Gastroesophageal sphincter (tissue), 3 donors: ENCODE results near the gene KRT35.

Source experiments
- CTCF ChIP-seq, 4 experiments: fragments of 200-600 bp in 2 of 4; fragments of 450-650 bp in 2 of 4; sonication (generic) in 1 of 4; IDR thresholded peaks; one replicate each; pipeline ENCODE4 v1.5.1; 2017 to 2019; ENCODE audit warnings: antibody characterized with exemption in 4 of 4, mild to moderate bottlenecking in 2 of 4, moderate library complexity in 2 of 4
- POLR2A ChIP-seq, 2 donors: fragments of 450-650 bp; IDR thresholded peaks; one replicate each; pipeline ENCODE4 v1.6.1; 2017; ENCODE audit warnings: antibody characterized with exemption in 2 of 2, mild to moderate bottlenecking in 2 of 2, moderate library complexity in 1 of 2

DNA sequence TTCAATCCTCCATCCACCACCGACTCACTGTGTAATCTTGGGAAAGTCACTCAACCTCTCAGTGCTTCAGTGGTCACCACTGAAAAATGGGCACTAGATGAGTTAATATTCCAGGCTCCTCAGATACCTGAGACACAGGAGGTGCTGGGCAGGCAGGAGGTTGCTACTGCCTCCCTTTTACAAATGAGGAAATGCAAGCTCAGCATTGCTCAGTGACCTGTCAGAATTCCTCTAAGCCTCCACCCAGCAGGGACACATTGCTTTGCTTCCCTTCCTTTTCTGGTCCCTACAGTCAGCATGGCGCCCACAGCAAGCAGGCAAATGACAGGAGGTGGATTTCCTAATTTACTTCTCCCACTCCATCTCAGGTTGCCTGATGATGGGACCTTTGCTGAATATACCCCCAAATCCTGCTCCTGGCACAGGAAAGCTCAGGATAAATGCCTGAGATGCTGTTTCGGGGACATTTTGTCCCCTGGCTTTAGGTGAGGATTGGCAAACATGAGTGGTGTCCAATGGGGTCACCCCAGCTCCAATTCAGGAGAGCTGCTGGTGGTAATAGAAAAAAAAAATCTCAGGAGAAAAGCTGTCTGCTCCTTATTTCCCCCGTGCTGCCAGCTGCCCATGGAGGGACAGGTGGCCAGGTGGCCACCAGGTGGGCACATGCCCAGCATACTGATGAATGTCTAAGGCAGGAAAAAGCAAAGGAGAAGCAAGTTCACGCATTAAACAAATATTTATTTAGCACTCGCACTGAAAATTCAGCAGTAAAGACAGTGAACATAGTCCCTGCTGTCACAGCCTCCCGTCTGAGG is 29.5 kb upstream of the KRT35 start:
- no peak for TF ChIP-seq CTCF (IDR thresholded peaks at IDR 0.05)
- TF ChIP-seq POLR2A (IDR thresholded peaks at IDR 0.05): no peak
